H1 (cell line): Measurements from ENCODE around the gene ARMC3. TPM values are rescaled to one million over a fixed set of nuclear protein-coding genes. Genes with fewer than 3 reads are reported as not detected.

Source experiments
- CTCF ChIA-PET: fragments of 300-600 bp; sonication (Branson Sonifier 250); formaldehyde crosslinking; loops from one replicate; lab custom pipeline; 2021; ENCODE audit not compliant: partially characterized antibody; lab: Charles Lee
- POLR2A ChIA-PET: fragments of 300-600 bp; sonication (Branson Sonifier 250); formaldehyde crosslinking; loops from one replicate; lab custom pipeline; 2021; ENCODE audit warnings: inconsistent platforms; ENCODE audit not compliant: partially characterized antibody; lab: Charles Lee
- DNase-seq, 2 experiments: peaks; one replicate each; pipeline versions ENCODE4 v3.0.0 to v3.0.0-alpha.2; 2010 to 2022; ENCODE audit warnings: low spot score in 2 of 2, low read depth in 1 of 2, mixed read lengths in 1 of 2
- FAIRE-seq: peaks from 2 replicates; lab custom pipeline; 2011; peaks lifted over from hg19 to GRCh38; lab: Jason Lieb, UNC
- H2AFZ ChIP-seq: 2 replicates; pipeline ENCODE4 v1.8.1; 2012; ENCODE audit warnings: low read length, inconsistent platforms
- H2AK5ac ChIP-seq: 2 replicates; pipeline ENCODE4 v1.6.1; 2013; ENCODE audit warnings: low read depth, low read length
- H2BK120ac ChIP-seq: replicated peaks from 2 replicates; pipeline ENCODE3; 2013; ENCODE audit warnings: low read depth, low read length, inconsistent platforms
- H2BK12ac ChIP-seq: 2 replicates; pipeline ENCODE4 v1.6.1; 2013; ENCODE audit warnings: low read depth, low read length
- H2BK15ac ChIP-seq: 2 replicates; pipeline ENCODE4 v1.6.1; 2013; ENCODE audit warnings: low read length
- H2BK20ac ChIP-seq: 2 replicates; pipeline ENCODE4 v1.6.1; 2013; ENCODE audit warnings: low read length
- H2BK5ac ChIP-seq: 2 replicates; pipeline ENCODE4 v1.6.1; 2013; ENCODE audit warnings: low read depth, low read length
- H3K14ac ChIP-seq: 2 replicates; pipeline ENCODE4 v1.6.1; 2013; ENCODE audit warnings: inconsistent platforms; ENCODE audit not compliant: insufficient read length
- H3K18ac ChIP-seq: 2 replicates; pipeline ENCODE4 v1.6.1; 2013; ENCODE audit warnings: low read length; ENCODE audit errors: extremely low read depth
- H3K23ac ChIP-seq: 2 replicates; pipeline ENCODE4 v1.6.1; 2013; ENCODE audit warnings: inconsistent platforms; ENCODE audit not compliant: insufficient read length
- H3K23me2 ChIP-seq: 2 replicates; pipeline ENCODE4 v1.6.1; 2013; ENCODE audit warnings: low read depth, low read length
- H3K27ac ChIP-seq: 2 replicates; pipeline ENCODE4 v1.6.1; 2011; ENCODE audit warnings: low read depth, low read length, inconsistent platforms
- H3K27me3 ChIP-seq, 4 experiments: replicated peaks in 1 of 4; 1 replicate in 1 of 4; 2 replicates in 3 of 4; pipeline versions ENCODE4 v1.6.1 to v1.8.1; 2011 to 2013; ENCODE audit warnings: low read length in 3 of 4, mild to moderate bottlenecking in 3 of 4, inconsistent platforms in 2 of 4, mixed read lengths in 2 of 4, moderate library complexity in 1 of 4; ENCODE audit not compliant: control insufficient read depth in 3 of 4, insufficient read depth in 3 of 4; ENCODE audit errors: extremely low read depth in 1 of 4
- H3K36me3 ChIP-seq, 4 experiments: 2 replicates each; pipeline versions ENCODE4 v1.6.1 to v1.8.1; 2011 to 2013; ENCODE audit warnings: mild to moderate bottlenecking in 4 of 4, low read length in 3 of 4, moderate library complexity in 2 of 4, control low read depth in 1 of 4, inconsistent platforms in 1 of 4; ENCODE audit not compliant: insufficient read depth in 4 of 4, control insufficient read depth in 2 of 4
- H3K4ac ChIP-seq: replicated peaks from 2 replicates; pipeline ENCODE3; 2013; ENCODE audit warnings: low read length, low read depth, mixed read lengths, inconsistent platforms; ENCODE audit not compliant: insufficient read length
- H3K4me1 ChIP-seq, 4 experiments: replicated peaks in 1 of 4; 1 replicate in 1 of 4; 2 replicates in 3 of 4; pipeline versions ENCODE4 v1.6.1 to v1.8.1; 2011 to 2013; ENCODE audit warnings: low read length in 3 of 4, inconsistent platforms in 2 of 4, mixed read lengths in 1 of 4; ENCODE audit not compliant: insufficient read depth in 4 of 4, control insufficient read depth in 3 of 4
- H3K4me2 ChIP-seq, 2 experiments: 2 replicates each; pipeline versions ENCODE4 v1.6.1 to v1.8.1; 2011 to 2013; ENCODE audit warnings: low read depth in 2 of 2, low read length in 2 of 2, control low read depth in 1 of 2, inconsistent platforms in 1 of 2, mild to moderate bottlenecking in 1 of 2; ENCODE audit not compliant: insufficient read depth in 1 of 2
- H3K4me3 ChIP-seq, 4 experiments: fragments of 200-600, 300-600 bp in 1 of 4; sonication (generic), shearing (Covaris generic), sonication (Bioruptor Twin) in 1 of 4; 2 replicates each; pipeline versions ENCODE4 v1.5.1 to v1.8.1; 2011 to 2016; ENCODE audit warnings: low read length in 4 of 4, low read depth in 3 of 4, control low read depth in 2 of 4, inconsistent platforms in 2 of 4, mild to moderate bottlenecking in 2 of 4, mixed read lengths in 1 of 4, moderate library complexity in 1 of 4; ENCODE audit not compliant: insufficient read depth in 2 of 4; ENCODE audit errors: extremely low read depth in 1 of 4
- H3K56ac ChIP-seq: replicated peaks from 2 replicates; pipeline ENCODE3; 2013; ENCODE audit warnings: low read depth, mild to moderate bottlenecking, mixed read lengths, low read length, inconsistent platforms; ENCODE audit not compliant: insufficient read length
- H3K79me1 ChIP-seq: 2 replicates; pipeline ENCODE4 v1.6.1; 2013; ENCODE audit warnings: low read depth, low read length, control low read depth
- H3K79me2 ChIP-seq, 2 experiments: 2 replicates each; pipeline versions ENCODE4 v1.6.1 to v1.8.1; 2012 to 2013; ENCODE audit warnings: low read length in 2 of 2, mild to moderate bottlenecking in 2 of 2, inconsistent platforms in 1 of 2; ENCODE audit not compliant: insufficient read depth in 2 of 2, control insufficient read depth in 1 of 2
- H3K9ac ChIP-seq, 4 experiments: replicated peaks in 1 of 4; 1 replicate in 1 of 4; 2 replicates in 3 of 4; pipeline versions ENCODE4 v1.6.1 to v1.8.1; 2011 to 2013; ENCODE audit warnings: low read depth in 3 of 4, low read length in 3 of 4, control low read depth in 2 of 4, mild to moderate bottlenecking in 2 of 4, moderate library complexity in 2 of 4, inconsistent platforms in 1 of 4; ENCODE audit errors: extremely low read depth in 1 of 4
- H3K9me3 ChIP-seq, 2 experiments: 2 replicates each; pipeline versions ENCODE4 v1.6.1 to v1.8.1; 2012 to 2013; ENCODE audit warnings: mild to moderate bottlenecking in 2 of 2, moderate library complexity in 2 of 2, control low read depth in 1 of 2, inconsistent platforms in 1 of 2, low read depth in 1 of 2, low read length in 1 of 2, mixed read lengths in 1 of 2; ENCODE audit not compliant: insufficient read depth in 2 of 2
- H4K20me1 ChIP-seq, 2 experiments: replicated peaks in 1 of 2; 2 replicates each; pipeline versions ENCODE3 to v1.8.1; 2011 to 2013; ENCODE audit warnings: inconsistent platforms in 2 of 2, low read length in 2 of 2, mild to moderate bottlenecking in 1 of 2; ENCODE audit not compliant: insufficient read depth in 2 of 2, control insufficient read depth in 1 of 2
- H4K5ac ChIP-seq: 2 replicates; pipeline ENCODE4 v1.6.1; 2013; ENCODE audit warnings: low read length, low read depth, mixed read lengths, inconsistent platforms; ENCODE audit not compliant: insufficient read length
- H4K8ac ChIP-seq: 2 replicates; pipeline ENCODE4 v1.8.0; 2013; ENCODE audit warnings: mild to moderate bottlenecking, moderate library complexity, low read length, inconsistent platforms; ENCODE audit not compliant: insufficient read depth; ENCODE audit errors: extremely low read depth
- H4K91ac ChIP-seq: replicated peaks from 2 replicates; pipeline ENCODE3; 2013; ENCODE audit warnings: low read length, mixed read lengths, inconsistent platforms; ENCODE audit not compliant: insufficient read length
- BRCA1 ChIP-seq: IDR thresholded peaks from 2 replicates; pipeline ENCODE4 v1.6.1; 2012; ENCODE audit warnings: low read depth, low read length, improper control_type of control experiment
- CBX5 ChIP-seq: fragments of 300-800, 300-1000 bp; sonication (generic); IDR thresholded peaks from 2 replicates; pipeline ENCODE4 v1.7.1; 2016; ENCODE audit warnings: antibody characterized with exemption, low read length, low read depth
- FOSL1 ChIP-seq: IDR thresholded peaks from 2 replicates; pipeline ENCODE4 v1.6.1; 2011; ENCODE audit warnings: mild to moderate bottlenecking, low read depth, low read length, moderate library complexity; ENCODE audit not compliant: insufficient read depth
- GABPA ChIP-seq: IDR thresholded peaks from 2 replicates; pipeline ENCODE4 v1.6.1; 2011; ENCODE audit warnings: mild to moderate bottlenecking, low read length, moderate library complexity, borderline replicate concordance; ENCODE audit not compliant: insufficient read depth
- GTF2F1 ChIP-seq: IDR thresholded peaks from 2 replicates; pipeline ENCODE4 v1.6.1; 2012; ENCODE audit warnings: low read depth, low read length, improper control_type of control experiment, borderline replicate concordance
- HDAC2 ChIP-seq, 2 experiments: fragments of 300-600 bp in 1 of 2; sonication (generic) in 1 of 2; IDR thresholded peaks; 2 replicates each; pipeline ENCODE4 v1.6.1; 2011 to 2012; ENCODE audit warnings: low read depth in 2 of 2, low read length in 2 of 2, mild to moderate bottlenecking in 2 of 2, moderate library complexity in 2 of 2, borderline replicate concordance in 1 of 2, inconsistent platforms in 1 of 2
- KDM1A ChIP-seq: fragments of 200-600, 300-600 bp; sonication (generic); IDR thresholded peaks from 2 replicates; pipeline ENCODE4 v1.7.1; 2016; ENCODE audit warnings: mild to moderate bottlenecking, low read length, borderline replicate concordance
- KDM4A ChIP-seq: IDR thresholded peaks from one replicate; pipeline ENCODE4 v1.7.1; 2012; ENCODE audit warnings: low read depth, mild to moderate bottlenecking, moderate library complexity, low read length, inconsistent platforms; ENCODE audit not compliant: severe bottlenecking
- RBBP5 ChIP-seq: IDR thresholded peaks from 2 replicates; pipeline ENCODE4 v1.7.1; 2012; ENCODE audit warnings: low read depth, mild to moderate bottlenecking, inconsistent platforms, low read length, moderate library complexity, borderline replicate concordance
- SAP30 ChIP-seq: fragments of 300-600 bp; sonication (generic); IDR thresholded peaks from 2 replicates; pipeline ENCODE4 v1.7.1; 2012; ENCODE audit warnings: low read length, moderate library complexity, mild to moderate bottlenecking, inconsistent platforms; ENCODE audit not compliant: insufficient read depth, insufficient replicate concordance
- SIRT6 ChIP-seq: IDR thresholded peaks from one replicate; pipeline ENCODE4 v1.7.1; 2012; ENCODE audit warnings: low read length, inconsistent platforms
- SIX5 ChIP-seq: IDR thresholded peaks from 2 replicates; pipeline ENCODE4 v1.6.1; 2011; ENCODE audit warnings: mild to moderate bottlenecking, low read depth, low read length
- TAF7 ChIP-seq: optimal IDR thresholded peaks from 2 replicates; pipeline ENCODE3; 2011; ENCODE audit warnings: low read depth, mild to moderate bottlenecking, inconsistent platforms, low read length, moderate library complexity, borderline replicate concordance
- WGBS, 2 experiments: shearing (Covaris generic) in 1 of 2; methylation state at CpG; one replicate each; pipeline versions ENCODE4 v1.1.6 to v1.1.7; 2013 to 2015; ENCODE audit warnings: low lambda C conversion rate in 2 of 2, mixed read lengths in 2 of 2, inconsistent platforms in 1 of 2, low coverage in 1 of 2, missing lambda C conversion rate in 1 of 2; ENCODE audit not compliant: insufficient replicate concordance in 2 of 2, insufficient coverage in 1 of 2, insufficient read length in 1 of 2; ENCODE audit errors: extremely low coverage in 1 of 2, missing lambda C conversion rate in 1 of 2; 5-methylcytosine and 5-hydroxymethylcytosine counted together
- polyA plus RNA-seq, 7 experiments: library from polyadenylated mRNA; depleted of rRNA in 3 of 7; stranded (reverse) in 5 of 7; unstranded in 2 of 7; fragments of >200 nt in 5 of 7; fragments of 200-250 nt in 2 of 7; gene quantifications; 1 replicate in 5 of 7; 2 replicates in 1 of 7; 4 replicates in 1 of 7; pipeline versions ENCODE4 v1.2.1 to v1.2.3, GENCODE V29; 2011 to 2013; ENCODE audit warnings: missing spikeins in 2 of 7, mixed read lengths in 2 of 7
- total RNA-seq: library from RNA; stranded (reverse); fragmentation: NEBNext Ultra II Directional; extraction: Animal tissue kit (Norgen Biotek cat#: 25700); gene quantifications from 2 replicates; pipeline ENCODE4 v1.2.1, GENCODE V29; 2021
- TF ChIP-seq, protein P1 (sequence below): IDR thresholded peaks from 2 replicates; pipeline ENCODE4 v1.6.1; 2012; ENCODE audit warnings: inconsistent platforms

The ARMC3 gene
- total and polyA plus RNA-seq, 2 of the 8 experiments (the other 6 are each of a cell fraction or from before 2014, with no cell fraction given), result 0.15 TPM

DNA sequence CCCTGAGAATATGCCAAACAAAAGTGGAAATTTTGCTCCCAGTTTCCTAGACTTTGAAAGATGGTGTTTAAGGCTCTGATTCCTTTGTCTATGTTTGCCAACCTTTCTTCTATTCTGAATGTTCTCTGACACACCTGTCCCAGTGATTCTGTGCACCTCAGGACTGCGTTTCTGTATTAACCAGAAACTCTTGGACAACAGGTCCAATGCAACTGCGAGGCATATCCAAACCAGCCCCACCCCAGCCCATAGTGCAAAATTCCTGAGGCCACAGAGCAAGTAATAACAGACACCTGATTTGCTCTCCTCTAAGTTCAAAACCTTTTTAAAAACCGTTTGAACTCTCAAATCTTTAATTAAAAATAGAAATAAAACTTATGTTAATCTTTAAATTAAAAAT is 130.5 kb downstream of the ARMC3 start:
- H3K27me3 ChIP-seq, result no peaks in the 10 kb centered on the region
- CTCF ChIA-PET, result interaction anchor here (1.0 kb wide), 1 partner anchor 20 kb away, joined by 3 read pairs; no protein-coding TSS in a partner anchor
- H2AFZ ChIP-seq, result no peak overlapping the region
- TF ChIP-seq KDM1A (no peak), GABPA (no peak), RBBP5 (no peak), SIX5 (no peak), SAP30 (no peak), BRCA1 (no peak), CBX5 (no peak), GTF2F1 (no peak), FOSL1 (no peak), KDM4A (no peak), TAF7 (no peak), HDAC2 (IDR thresholded peaks at IDR 0.05; ENCODE audit: borderline replicate concordance in 1 of 2, low read depth in 2 of 2, low read length in 2 of 2) (no peak), SIRT6 (no peak)
- TF ChIP-seq, protein P1, sequence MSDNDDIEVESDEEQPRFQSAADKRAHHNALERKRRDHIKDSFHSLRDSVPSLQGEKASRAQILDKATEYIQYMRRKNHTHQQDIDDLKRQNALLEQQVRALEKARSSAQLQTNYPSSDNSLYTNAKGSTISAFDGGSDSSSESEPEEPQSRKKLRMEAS, result no peak

More for the DNA sequence above, 130.5 kb downstream of the ARMC3 start:
- DNase-seq (no peak), FAIRE-seq (no peak)
- Histone ChIP-seq H2BK15ac (no peak overlapping the region), H3K23me2 (no peaks in the 10 kb centered on the region), H3K14ac (no peak overlapping the region), H4K20me1 (no peaks in the 10 kb centered on the region), H2BK12ac (no peak overlapping the region), H4K5ac (no peak overlapping the region), H3K79me2 (no peaks in the 10 kb centered on the region), H2BK20ac (no peak overlapping the region), H3K18ac (no peak overlapping the region), H3K27ac (no peak overlapping the region), H3K23ac (no peak overlapping the region), H2AK5ac (no peak overlapping the region), H2BK5ac (no peak overlapping the region), H3K4me1 (peaks cover 4 to 27% (median 20%) of the 10 kb centered on the region in 4 experiments; a peak in 6 of 7 replicates), H3K36me3 (no peaks in the 10 kb centered on the region), H3K79me1 (no peaks in the 10 kb centered on the region), H4K8ac (no peak overlapping the region), H3K4me3 (no peak overlapping the region), H3K9ac (no peak overlapping the region), H3K9me3 (no peaks in the 10 kb centered on the region), H4K91ac (no peak overlapping the region), H3K56ac (no peak overlapping the region), H2BK120ac (no peak overlapping the region), H3K4ac (no peak overlapping the region), H3K4me2 (no peak overlapping the region)
- POLR2A ChIA-PET, result interaction anchor here (0.9 kb wide), 1 partner anchor 13 kb away, joined by 3 read pairs; no protein-coding TSS in a partner anchor
- 74% methylated on average over 3 of the region's 3 CpGs; no CpG with 5 or more reads in 1 of the 2 experiments for WGBS, 2 experiments
